NT2/D1 (cell line): ENCODE data around the gene FPGS.
"Not testable (repeated sequence)": the region's sequence is repeated elsewhere in the genome, so short reads cannot be mapped to it uniquely, and the experiment has no call there.

Experiments
- DNase-seq: peaks from one replicate; pipeline ENCODE4 v3.0.0-alpha.2; 2011; ENCODE audit warnings: low read depth, low spot score
- H3K27me3 ChIP-seq: 2 replicates; pipeline ENCODE4 v1.6.0; 2011; ENCODE audit warnings: mild to moderate bottlenecking; ENCODE audit not compliant: insufficient read length, insufficient read depth
- H3K36me3 ChIP-seq: 2 replicates; pipeline ENCODE4 v1.6.1; 2011; ENCODE audit warnings: mild to moderate bottlenecking, low read length, mixed read lengths; ENCODE audit not compliant: insufficient read depth, insufficient read length
- H3K4me1 ChIP-seq: 2 replicates; pipeline ENCODE4 v1.5.1; 2011; ENCODE audit not compliant: insufficient read depth, insufficient read length
- H3K4me3 ChIP-seq: 2 replicates; pipeline ENCODE4 v1.5.1; 2011; ENCODE audit warnings: low read depth; ENCODE audit not compliant: insufficient read length
- H3K9ac ChIP-seq: 2 replicates; pipeline ENCODE4 v1.6.0; 2011; ENCODE audit warnings: low read depth; ENCODE audit not compliant: insufficient read length
- H3K9me3 ChIP-seq: 2 replicates; pipeline ENCODE4 v1.5.1; 2011; ENCODE audit warnings: mild to moderate bottlenecking, low read length; ENCODE audit not compliant: insufficient read depth
- SUZ12 ChIP-seq: IDR thresholded peaks from 2 replicates; pipeline ENCODE4 v1.6.1; 2011; ENCODE audit not compliant: insufficient read length, insufficient read depth; ENCODE audit errors: extremely low read depth
- YY1 ChIP-seq: IDR thresholded peaks from 2 replicates; pipeline ENCODE4 v1.6.1; 2011; ENCODE audit not compliant: insufficient read length, insufficient read depth
- ZNF274 ChIP-seq: IDR thresholded peaks from 2 replicates; pipeline ENCODE4 v1.6.1; 2011; ENCODE audit warnings: mild to moderate bottlenecking, low read depth, low read length

The FPGS gene

GRCh38 chr9:127756233-127756632 is 46.4 kb upstream of the FPGS start:
- Histone ChIP-seq H3K27me3 (peaks cover 50% of the 10 kb centered on the region), H3K4me3 (no peak overlapping the region), H3K9me3 (no peaks in the 10 kb centered on the region), H3K4me1 (peaks cover 10% of the 10 kb centered on the region), H3K36me3 (no peaks in the 10 kb centered on the region), H3K9ac (no peak overlapping the region)
- TF ChIP-seq SUZ12: no peak
- no peak for TF ChIP-seq ZNF274
- no peak for TF ChIP-seq YY1
- no peak for DNase-seq

GRCh38 chr9:127756776-127757175 is 45.9 kb upstream of the FPGS start:
- not testable (repeated sequence) for H3K36me3 ChIP-seq, DNase-seq, H3K9ac ChIP-seq, H3K9me3 ChIP-seq, H3K4me3 ChIP-seq
- peaks cover 46% of the 10 kb centered on the region for H3K27me3 ChIP-seq
- peaks cover 14% of the 10 kb centered on the region for H3K4me1 ChIP-seq

- no peak for TF ChIP-seq YY1
- no peak for TF ChIP-seq ZNF274
- no peak for TF ChIP-seq SUZ12
- H3K27me3 ChIP-seq: peaks cover 25% of the 10 kb centered on the region
- peaks cover 18% of the 10 kb centered on the region for H3K4me1 ChIP-seq
- no peak overlapping the region for H3K4me3 ChIP-seq
- no peaks in the 10 kb centered on the region for H3K36me3 ChIP-seq
- no peak for DNase-seq
- no peaks in the 10 kb centered on the region for H3K9me3 ChIP-seq
- no peak overlapping the region for H3K9ac ChIP-seq
Measured at GRCh38 chr9:127758843-127759242, 43.8 kb upstream of the FPGS start.

- no peak for DNase-seq
- peaks cover 5% of the 10 kb centered on the region for H3K27me3 ChIP-seq
- no peak for TF ChIP-seq ZNF274
- TF ChIP-seq SUZ12: no peak
- no peak for TF ChIP-seq YY1
- no peaks in the 10 kb centered on the region for H3K36me3 ChIP-seq
- H3K9ac ChIP-seq: no peak overlapping the region
- H3K4me1 ChIP-seq: peaks cover 15% of the 10 kb centered on the region
- no peaks in the 10 kb centered on the region for H3K9me3 ChIP-seq
- H3K4me3 ChIP-seq: no peak overlapping the region
Measured at GRCh38 chr9:127761061-127761460, 41.6 kb upstream of the FPGS start.

- DNase-seq: no peak
- H3K27me3 ChIP-seq: no peaks in the 10 kb centered on the region
- peaks cover 15% of the 10 kb centered on the region for H3K4me1 ChIP-seq
- no peak overlapping the region for H3K4me3 ChIP-seq
- TF ChIP-seq YY1: no peak
- no peak for TF ChIP-seq SUZ12
- TF ChIP-seq ZNF274: no peak
- no peaks in the 10 kb centered on the region for H3K36me3 ChIP-seq
- H3K9me3 ChIP-seq: no peaks in the 10 kb centered on the region
- no peak overlapping the region for H3K9ac ChIP-seq
Measured at GRCh38 chr9:127761491-127761956, 41.2 kb upstream of the FPGS start.

GRCh38 chr9:127762111-127762676 is 40.5 kb upstream of the FPGS start:
- Histone ChIP-seq H3K9me3 (no peaks in the 10 kb centered on the region), H3K36me3 (peaks cover 3% of the 10 kb centered on the region), H3K9ac (peak overlapping the region; percentile 13), H3K4me3 (no peak overlapping the region), H3K27me3 (no peaks in the 10 kb centered on the region), H3K4me1 (peaks cover 18% of the 10 kb centered on the region)
- no peak for TF ChIP-seq SUZ12
- TF ChIP-seq ZNF274: no peak
- no peak for TF ChIP-seq YY1
- DNase-seq: no peak

GRCh38 chr9:127763918-127764384 is 38.7 kb upstream of the FPGS start:
- no peak for TF ChIP-seq YY1
- TF ChIP-seq SUZ12: no peak
- no peak for TF ChIP-seq ZNF274

More at GRCh38 chr9:127763918-127764384, 38.7 kb upstream of the FPGS start:
- DNase-seq: no peak
- peaks cover 3% of the 10 kb centered on the region for H3K36me3 ChIP-seq
- no peak overlapping the region for H3K4me3 ChIP-seq
- H3K27me3 ChIP-seq: no peaks in the 10 kb centered on the region
- no peaks in the 10 kb centered on the region for H3K9me3 ChIP-seq
- H3K4me1 ChIP-seq: peaks cover 21% of the 10 kb centered on the region
- H3K9ac ChIP-seq: no peak overlapping the region
